A549 (cell line): ENCODE data around the gene CACNA1D.

Source experiments
- CBX2 ChIP-seq: fragments of 200-600 bp; sonication (generic); IDR thresholded peaks from 2 replicates; pipeline ENCODE4 v1.6.1; 2016; ENCODE audit warnings: low read depth, mild to moderate bottlenecking, borderline replicate concordance
- CBX8 ChIP-seq: fragments of 200-600 bp; sonication (generic); IDR thresholded peaks from 2 replicates; pipeline ENCODE4 v1.6.1; 2016
- CEBPB ChIP-seq, 2 experiments: fragments of >200 bp in 1 of 2; sonication (Bioruptor Twin) in 1 of 2; formaldehyde crosslinking in 1 of 2; IDR thresholded peaks; 2 replicates each; pipeline ENCODE4 v1.6.1; 2012 to 2016
- MYC ChIP-seq: IDR thresholded peaks from 2 replicates; pipeline ENCODE4 v1.6.1; 2012; ENCODE audit warnings: mild to moderate bottlenecking, inconsistent platforms, low read length, improper control_type of control experiment, borderline replicate concordance
- NR3C1 ChIP-seq: fragments of >200 bp; sonication (Bioruptor Twin); formaldehyde crosslinking; IDR thresholded peaks from 3 replicates; pipeline ENCODE4 v1.6.1; 2017
- PHF8 ChIP-seq: fragments of 200-600 bp; sonication (generic); IDR thresholded peaks from 2 replicates; pipeline ENCODE4 v1.6.1; 2016; ENCODE audit warnings: low read depth, mild to moderate bottlenecking, antibody characterized with exemption, moderate library complexity, borderline replicate concordance
- POLR2A ChIP-seq: IDR thresholded peaks from 2 replicates; pipeline ENCODE4 v1.6.1; 2012; ENCODE audit warnings: mild to moderate bottlenecking, low read length
- RAD21 ChIP-seq, 2 experiments: fragments of >200 bp in 1 of 2; sonication (Bioruptor Twin) in 1 of 2; formaldehyde crosslinking in 1 of 2; IDR thresholded peaks in 1 of 2; conservative IDR thresholded peaks in 1 of 2; 2 replicates in 1 of 2; 3 replicates in 1 of 2; pipeline ENCODE4 v1.6.1; 2012 to 2018; ENCODE audit warnings: inconsistent platforms in 1 of 2
- RFX5 ChIP-seq: fragments of 450-650 bp; IDR thresholded peaks from 2 replicates; pipeline ENCODE4 v1.7.1; 2014; ENCODE audit warnings: antibody characterized with exemption, mild to moderate bottlenecking, moderate library complexity
- SREBF2 ChIP-seq: fragments of 450-650 bp; IDR thresholded peaks from 2 replicates; pipeline ENCODE4 v1.6.1; 2014; ENCODE audit warnings: mild to moderate bottlenecking, moderate library complexity
- TF ChIP-seq, protein P1 (sequence below): fragments of >200 bp; sonication (Bioruptor Twin); formaldehyde crosslinking; IDR thresholded peaks from 3 replicates; pipeline ENCODE4 v1.5.1; 2016

- TF ChIP-seq PHF8 = no peak
- no peak for TF ChIP-seq MYC
- TF ChIP-seq, protein P1, sequence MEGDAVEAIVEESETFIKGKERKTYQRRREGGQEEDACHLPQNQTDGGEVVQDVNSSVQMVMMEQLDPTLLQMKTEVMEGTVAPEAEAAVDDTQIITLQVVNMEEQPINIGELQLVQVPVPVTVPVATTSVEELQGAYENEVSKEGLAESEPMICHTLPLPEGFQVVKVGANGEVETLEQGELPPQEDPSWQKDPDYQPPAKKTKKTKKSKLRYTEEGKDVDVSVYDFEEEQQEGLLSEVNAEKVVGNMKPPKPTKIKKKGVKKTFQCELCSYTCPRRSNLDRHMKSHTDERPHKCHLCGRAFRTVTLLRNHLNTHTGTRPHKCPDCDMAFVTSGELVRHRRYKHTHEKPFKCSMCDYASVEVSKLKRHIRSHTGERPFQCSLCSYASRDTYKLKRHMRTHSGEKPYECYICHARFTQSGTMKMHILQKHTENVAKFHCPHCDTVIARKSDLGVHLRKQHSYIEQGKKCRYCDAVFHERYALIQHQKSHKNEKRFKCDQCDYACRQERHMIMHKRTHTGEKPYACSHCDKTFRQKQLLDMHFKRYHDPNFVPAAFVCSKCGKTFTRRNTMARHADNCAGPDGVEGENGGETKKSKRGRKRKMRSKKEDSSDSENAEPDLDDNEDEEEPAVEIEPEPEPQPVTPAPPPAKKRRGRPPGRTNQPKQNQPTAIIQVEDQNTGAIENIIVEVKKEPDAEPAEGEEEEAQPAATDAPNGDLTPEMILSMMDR = no peak
- TF ChIP-seq RFX5 = no peak
- no peak for TF ChIP-seq SREBF2
- no peak for TF ChIP-seq NR3C1
- no peak for TF ChIP-seq RAD21 (conservative IDR thresholded peaks at IDR 0.05 in 1 of 2, IDR thresholded peaks at IDR 0.05 in 1 of 2)
- TF ChIP-seq CBX2 = no peak
- no peak for TF ChIP-seq POLR2A
- no peak for TF ChIP-seq CBX8
- no peak for TF ChIP-seq CEBPB (IDR thresholded peaks at IDR 0.05)
Observed at GRCh38 chr3:53817809-53818208, 323.4 kb downstream of the CACNA1D start.
